GM20000 (cell line): ENCODE results near the gene KLHL25.

Experiments
- DNase-seq: peaks from one replicate; pipeline ENCODE4 v3.0.0; 2012; ENCODE audit warnings: low spot score
- TF ChIP-seq, protein P1 (sequence below): IDR thresholded peaks from 2 replicates; pipeline ENCODE4 v1.5.1; 2012; ENCODE audit warnings: mild to moderate bottlenecking, control low read depth; ENCODE audit errors: extremely low read depth, missing control alignments

KLHL25 gene

DNA sequence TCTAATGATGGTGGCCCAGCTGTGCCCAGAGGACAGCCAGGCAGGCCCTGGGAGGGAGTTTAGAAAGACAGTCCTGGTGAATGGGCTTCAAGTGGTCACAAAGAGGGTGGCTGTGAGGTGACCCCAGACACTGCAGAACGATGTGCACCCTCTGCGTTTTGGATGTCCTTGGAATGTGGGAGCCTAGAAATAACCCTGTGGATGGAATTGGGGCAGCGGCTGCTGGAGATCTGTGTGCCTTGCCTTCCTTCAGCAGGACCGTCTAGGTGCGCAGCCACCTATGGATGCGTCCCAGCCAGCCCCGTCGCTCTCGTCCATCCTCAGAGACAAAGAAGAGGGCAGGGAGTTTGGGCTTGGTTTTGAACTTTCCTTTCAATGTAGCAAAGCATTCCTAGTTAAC lies 46.5 kb downstream of the KLHL25 start:
- TF ChIP-seq, protein P1, sequence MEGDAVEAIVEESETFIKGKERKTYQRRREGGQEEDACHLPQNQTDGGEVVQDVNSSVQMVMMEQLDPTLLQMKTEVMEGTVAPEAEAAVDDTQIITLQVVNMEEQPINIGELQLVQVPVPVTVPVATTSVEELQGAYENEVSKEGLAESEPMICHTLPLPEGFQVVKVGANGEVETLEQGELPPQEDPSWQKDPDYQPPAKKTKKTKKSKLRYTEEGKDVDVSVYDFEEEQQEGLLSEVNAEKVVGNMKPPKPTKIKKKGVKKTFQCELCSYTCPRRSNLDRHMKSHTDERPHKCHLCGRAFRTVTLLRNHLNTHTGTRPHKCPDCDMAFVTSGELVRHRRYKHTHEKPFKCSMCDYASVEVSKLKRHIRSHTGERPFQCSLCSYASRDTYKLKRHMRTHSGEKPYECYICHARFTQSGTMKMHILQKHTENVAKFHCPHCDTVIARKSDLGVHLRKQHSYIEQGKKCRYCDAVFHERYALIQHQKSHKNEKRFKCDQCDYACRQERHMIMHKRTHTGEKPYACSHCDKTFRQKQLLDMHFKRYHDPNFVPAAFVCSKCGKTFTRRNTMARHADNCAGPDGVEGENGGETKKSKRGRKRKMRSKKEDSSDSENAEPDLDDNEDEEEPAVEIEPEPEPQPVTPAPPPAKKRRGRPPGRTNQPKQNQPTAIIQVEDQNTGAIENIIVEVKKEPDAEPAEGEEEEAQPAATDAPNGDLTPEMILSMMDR = no peak

DNA sequence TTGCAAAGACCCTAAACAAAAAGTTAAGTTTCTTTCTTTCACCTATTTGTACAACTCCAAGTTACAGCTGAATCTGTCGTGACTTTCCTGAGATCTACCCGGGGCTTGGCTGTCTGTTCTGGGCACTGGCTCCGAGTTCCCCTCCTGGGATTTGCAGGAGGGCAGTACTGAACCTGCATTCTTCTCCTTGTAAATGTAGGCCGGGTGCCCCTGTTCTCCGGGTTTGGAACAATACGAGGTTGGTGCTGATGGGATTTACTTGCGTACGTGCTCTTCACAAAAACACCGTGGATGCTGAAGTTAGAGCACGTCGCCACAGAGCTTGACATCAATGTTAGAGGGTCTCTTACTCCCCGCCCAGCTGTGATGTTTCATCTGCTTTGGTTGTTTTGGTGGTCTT lies 48.1 kb downstream of the KLHL25 start:
- no peak for DNase-seq
- TF ChIP-seq, protein P1 = no peak

More for the DNA sequence above, 46.5 kb downstream of the KLHL25 start:
- DNase-seq = no peak

DNA sequence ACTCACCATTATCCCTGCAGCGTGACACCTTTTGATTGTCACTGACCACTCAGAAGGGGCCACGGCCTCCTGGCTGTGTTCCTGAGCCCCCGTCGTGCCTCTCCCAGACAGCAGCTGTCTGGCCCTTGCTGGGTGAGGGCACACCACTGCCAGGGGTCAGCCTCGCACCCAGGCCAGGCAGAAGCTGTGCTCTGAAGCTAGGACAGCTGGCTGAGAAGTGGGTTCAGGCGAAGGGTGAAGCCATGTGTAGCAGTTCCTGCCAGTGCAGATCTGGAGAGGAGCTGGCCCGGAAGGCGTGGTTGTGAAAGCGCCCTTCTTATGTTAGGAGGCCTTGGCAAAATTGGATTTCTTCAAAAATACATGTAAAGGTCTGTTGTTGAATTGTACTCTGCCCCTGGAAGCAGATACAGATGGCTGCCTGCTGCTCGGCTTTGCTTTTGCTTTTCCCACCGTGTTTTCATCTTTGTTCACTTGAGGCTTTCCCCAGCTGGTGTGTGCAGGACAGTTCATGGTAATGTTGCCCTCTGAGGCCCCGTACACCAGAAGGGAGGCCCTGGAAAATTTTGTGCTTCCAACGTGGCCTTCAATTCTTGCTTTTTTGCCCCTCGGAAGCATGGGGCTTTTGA lies 49.1 kb downstream of the KLHL25 start:
- TF ChIP-seq, protein P1 = no peak
- DNase-seq = no peak

DNA sequence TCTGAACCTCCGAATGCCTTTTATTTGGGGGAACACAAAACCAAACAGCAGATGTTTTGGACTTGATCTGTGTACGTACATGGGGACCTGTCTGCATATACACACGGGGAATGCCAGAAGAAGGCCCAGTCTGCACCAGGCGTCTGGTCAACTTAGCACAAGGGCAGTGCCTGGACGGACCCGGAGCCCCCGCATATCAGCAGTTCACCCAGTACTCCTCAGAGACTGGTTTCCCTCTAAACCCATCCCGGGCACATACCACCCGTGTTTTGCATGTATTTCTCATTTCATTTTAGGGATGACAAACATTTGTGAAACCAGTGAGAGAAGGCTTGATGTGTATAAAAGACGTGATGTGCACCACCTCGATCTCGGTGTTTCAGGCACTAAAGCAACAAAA lies 49.7 kb downstream of the KLHL25 start:
- DNase-seq = no peak
- TF ChIP-seq, protein P1 = no peak

DNA sequence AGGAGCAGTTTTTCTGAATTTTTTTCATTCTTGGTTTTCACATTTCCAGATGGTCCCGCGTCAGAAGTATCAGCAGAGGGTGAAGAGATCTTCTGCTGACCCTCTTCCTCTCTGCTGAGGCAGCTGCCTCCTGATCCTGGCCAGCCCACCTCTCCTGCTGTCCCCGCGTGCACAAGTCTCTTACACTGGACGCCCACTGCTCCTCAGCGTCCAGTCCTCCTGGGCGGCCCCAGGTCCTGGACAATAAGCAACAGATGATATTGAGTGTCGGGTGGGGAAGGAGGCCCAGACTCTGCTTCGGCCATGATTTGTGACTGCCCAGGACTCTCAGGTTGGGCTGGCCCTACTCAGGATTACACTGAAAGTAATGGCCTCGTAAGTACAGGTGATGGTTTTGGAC lies 50.1 kb downstream of the KLHL25 start:
- TF ChIP-seq, protein P1 = no peak
- no peak for DNase-seq

DNA sequence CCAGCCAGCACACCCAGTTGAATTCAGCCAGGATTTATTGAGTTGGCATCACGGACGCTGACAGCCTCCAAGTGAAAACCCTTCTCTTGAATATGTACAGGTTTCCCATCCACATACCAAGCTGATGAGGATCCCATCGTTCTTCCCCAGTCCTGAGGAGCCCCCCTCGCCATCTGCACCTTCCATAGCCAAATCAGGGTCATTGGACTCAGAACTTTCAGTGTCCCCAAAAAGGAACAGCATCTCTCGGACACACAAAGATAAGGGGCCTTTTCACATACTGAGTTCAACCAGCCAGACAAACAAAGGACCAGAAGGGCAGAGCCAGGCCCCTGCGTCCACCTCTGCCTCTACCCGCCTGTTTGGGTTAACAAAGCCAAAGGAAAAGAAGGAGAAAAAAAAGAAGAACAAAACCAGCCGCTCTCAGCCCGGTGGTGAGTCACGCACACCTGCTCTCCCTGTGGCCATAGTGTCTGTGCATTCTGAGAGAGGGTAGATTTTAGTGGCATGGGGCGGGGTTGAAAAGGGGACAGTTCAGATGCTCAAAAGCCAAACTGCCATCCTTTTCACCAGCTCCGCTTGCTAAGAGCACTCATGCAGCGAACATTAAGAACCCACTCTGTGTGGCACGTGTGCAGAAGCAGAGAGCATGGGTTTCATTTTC lies 51.2 kb downstream of the KLHL25 start:
- no peak for DNase-seq
- TF ChIP-seq, protein P1 = no peak

DNA sequence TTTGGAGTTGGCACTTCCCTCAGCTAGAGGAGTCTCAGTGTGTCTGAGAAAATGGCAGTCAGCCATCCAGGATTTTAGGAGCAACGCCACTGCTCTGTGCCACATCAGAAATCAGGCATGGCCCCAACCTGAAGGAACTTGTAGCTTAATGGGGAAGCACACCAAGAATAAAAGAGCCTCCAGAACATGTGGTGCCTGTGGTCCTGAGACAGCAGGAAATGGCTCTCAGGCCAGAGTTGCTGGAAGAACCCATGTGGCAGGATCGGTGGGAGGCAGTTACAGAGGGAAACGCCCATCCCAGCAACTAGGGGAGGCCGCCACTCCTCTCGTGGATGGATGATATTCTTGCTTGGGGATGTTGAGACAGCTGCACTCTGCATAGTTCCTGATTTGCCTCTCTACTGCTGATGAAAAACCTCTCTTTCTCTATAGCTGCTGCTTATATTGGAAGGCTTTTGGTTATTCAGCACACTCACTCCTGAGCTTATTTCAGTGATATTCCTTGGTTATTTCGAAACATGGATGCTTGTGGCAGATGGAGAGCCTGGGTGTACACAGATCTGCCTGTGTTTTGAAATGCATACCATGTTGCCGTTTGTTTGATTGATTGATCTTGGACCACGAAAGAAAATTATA lies 52.4 kb downstream of the KLHL25 start:
- DNase-seq = no peak

More for the DNA sequence above, 52.4 kb downstream of the KLHL25 start:
- TF ChIP-seq, protein P1 = no peak
